NCI-H748 (cell line): ENCODE results near the gene NEAT1.

Experiments
- DNase-seq: peaks from one replicate; lab custom pipeline; 2025; ENCODE audit not compliant: unreplicated experiment; lab: John Stamatoyannopoulos, UW

NEAT1 gene

GRCh38 chr11:65433657-65434056 lies 11.1 kb downstream of the NEAT1 start:
- DNase-seq = no peak

- no peak for DNase-seq
Measured at GRCh38 chr11:65434057-65434666, 11.6 kb downstream of the NEAT1 start.

GRCh38 chr11:65434667-65435410 lies 12.2 kb downstream of the NEAT1 start:
- DNase-seq = no peak

- no peak for DNase-seq
Measured at GRCh38 chr11:65435411-65435931, 12.9 kb downstream of the NEAT1 start.

- DNase-seq = no peak
Measured at GRCh38 chr11:65435981-65436411, 13.4 kb downstream of the NEAT1 start.

GRCh38 chr11:65436412-65437032 lies 13.9 kb downstream of the NEAT1 start:
- no peak for DNase-seq

GRCh38 chr11:65437436-65438227 lies 15.0 kb downstream of the NEAT1 start:
- no peak for DNase-seq

- DNase-seq = no peak
Measured at GRCh38 chr11:65438257-65439151, 15.9 kb downstream of the NEAT1 start.

GRCh38 chr11:65439331-65440181 lies 17.0 kb downstream of the NEAT1 start:
- DNase-seq = no peak

- DNase-seq = no peak
Measured at GRCh38 chr11:65440831-65441499, 18.4 kb downstream of the NEAT1 start.

- no peak for DNase-seq
Measured at GRCh38 chr11:65442842-65443331, 20.3 kb downstream of the NEAT1 start.

GRCh38 chr11:65444314-65445051 lies 21.9 kb downstream of the NEAT1 start:
- DNase-seq = no peak

GRCh38 chr11:65445101-65445603 lies 22.6 kb downstream of the NEAT1 start:
- DNase-seq = no peak

GRCh38 chr11:65445604-65446445 lies 23.2 kb downstream of the NEAT1 start:
- DNase-seq = no peak

- no peak for DNase-seq
Measured at GRCh38 chr11:65446446-65447277, 24.1 kb downstream of the NEAT1 start.

- no peak for DNase-seq
Measured at GRCh38 chr11:65448074-65448417, 25.4 kb downstream of the NEAT1 start.
